HS-5 (cell line): ENCODE measurements around the gene ADAMTS7.
"Not testable (repeated sequence)": the region's sequence is repeated elsewhere in the genome, so short reads cannot be mapped to it uniquely, and the experiment has no call there.

ENCODE experiments used
- DNase-seq: peaks from one replicate; pipeline ENCODE4 v3.0.0-alpha.2; 2012; ENCODE audit warnings: low read depth

ADAMTS7 gene

DNA sequence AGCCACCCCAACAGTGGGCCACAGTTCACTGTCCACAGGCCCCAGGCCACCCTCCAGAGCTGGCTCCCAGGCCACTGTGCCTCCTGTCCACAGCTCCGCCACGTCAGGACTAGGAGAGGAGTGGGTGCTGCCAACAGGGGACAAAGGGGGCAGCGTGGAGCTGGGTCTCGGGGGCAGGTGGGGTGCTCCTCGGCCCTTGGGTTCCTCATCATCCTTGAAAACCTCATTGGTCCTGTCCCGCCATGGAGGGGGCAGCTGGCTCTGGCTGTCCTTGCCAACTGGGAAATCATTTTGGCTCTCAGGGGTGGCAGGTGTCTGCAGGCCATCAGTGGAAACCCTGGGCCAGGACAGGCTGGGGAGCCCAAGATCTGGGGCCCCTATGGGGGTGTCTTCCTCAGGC is 45.2 kb downstream of the ADAMTS7 start:
- no peak for DNase-seq

- DNase-seq: not testable (repeated sequence)
These were observed 46.0 kb downstream of the ADAMTS7 start for GRCh38 chr15:78765154-78765860.

- not testable (repeated sequence) for DNase-seq
These were observed 46.7 kb downstream of the ADAMTS7 start for GRCh38 chr15:78764340-78765153.

DNA sequence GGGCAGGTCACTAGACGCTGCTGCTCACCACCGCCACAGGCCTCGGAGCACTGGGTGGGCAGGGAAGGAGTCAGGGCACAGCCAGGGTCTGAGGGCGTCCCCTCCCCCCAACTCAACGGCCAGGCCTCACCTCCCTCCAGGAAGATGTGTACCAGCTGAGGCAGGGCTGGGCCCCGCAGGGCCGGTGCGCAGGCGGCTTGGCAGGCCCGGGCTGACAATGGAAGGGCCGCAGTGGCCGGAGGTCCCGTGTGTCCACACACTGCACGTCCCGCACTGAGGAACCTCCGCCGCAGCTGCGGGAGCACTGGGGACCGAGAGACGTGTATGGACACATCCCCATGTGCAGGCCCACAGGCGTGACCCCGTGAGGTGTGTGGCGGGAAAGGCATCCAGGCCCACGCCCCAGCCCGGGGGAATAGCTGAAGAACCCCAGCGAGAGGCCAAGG is 47.4 kb downstream of the ADAMTS7 start:
- DNase-seq: no peak

- no peak for DNase-seq
These were observed 48.1 kb downstream of the ADAMTS7 start for GRCh38 chr15:78762985-78763795.

DNA sequence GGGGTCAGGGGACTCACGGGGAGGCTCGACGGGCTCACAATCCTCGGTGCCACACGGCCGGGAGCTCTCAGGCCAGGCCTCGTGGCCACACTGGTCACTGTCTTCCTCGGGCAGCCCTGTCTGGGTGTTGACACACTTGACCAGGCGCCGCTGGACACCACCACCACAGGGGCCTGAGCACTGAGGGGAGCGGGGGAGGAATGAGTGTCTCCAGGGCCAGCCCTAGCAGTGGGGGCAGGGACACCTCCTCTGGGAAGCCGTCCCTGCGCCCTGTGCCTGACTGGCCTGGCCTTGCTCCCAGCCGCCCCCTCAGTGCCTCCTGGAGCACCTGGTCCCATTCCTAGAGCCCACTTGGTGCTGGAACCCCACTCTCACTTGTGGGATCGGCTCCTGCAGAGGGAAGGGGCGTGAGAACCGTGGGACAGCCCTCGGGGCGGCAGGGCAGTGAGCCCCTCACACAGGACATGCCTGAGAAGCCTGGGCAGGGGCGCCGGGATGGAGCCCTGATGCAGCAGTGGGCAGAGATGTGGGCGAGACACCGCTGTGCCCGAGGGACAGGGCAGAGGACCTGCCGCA is 48.8 kb downstream of the ADAMTS7 start:
- not testable (repeated sequence) for DNase-seq

- no peak for DNase-seq
These were observed 49.3 kb downstream of the ADAMTS7 start for GRCh38 chr15:78761891-78762385.

DNA sequence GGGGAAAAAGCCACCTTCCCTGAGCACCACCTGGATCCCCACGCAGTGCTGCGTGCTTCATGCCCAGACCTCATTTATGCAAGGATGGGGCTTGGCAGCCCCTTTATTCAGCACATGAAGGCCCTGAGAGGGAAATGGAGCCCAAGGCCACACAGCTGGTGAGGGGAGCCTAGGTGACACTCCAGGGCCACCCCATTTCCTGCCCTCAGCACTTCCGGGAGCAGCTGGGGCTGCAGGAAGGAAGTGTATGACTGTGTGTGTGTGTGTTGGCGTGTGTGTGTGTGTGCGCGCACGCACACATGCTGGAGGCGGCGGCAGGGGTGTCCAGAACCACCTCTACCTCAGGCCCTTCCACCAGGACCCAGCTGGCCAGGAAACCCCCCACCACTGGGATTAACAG is 49.8 kb downstream of the ADAMTS7 start:
- not testable (repeated sequence) for DNase-seq

DNA sequence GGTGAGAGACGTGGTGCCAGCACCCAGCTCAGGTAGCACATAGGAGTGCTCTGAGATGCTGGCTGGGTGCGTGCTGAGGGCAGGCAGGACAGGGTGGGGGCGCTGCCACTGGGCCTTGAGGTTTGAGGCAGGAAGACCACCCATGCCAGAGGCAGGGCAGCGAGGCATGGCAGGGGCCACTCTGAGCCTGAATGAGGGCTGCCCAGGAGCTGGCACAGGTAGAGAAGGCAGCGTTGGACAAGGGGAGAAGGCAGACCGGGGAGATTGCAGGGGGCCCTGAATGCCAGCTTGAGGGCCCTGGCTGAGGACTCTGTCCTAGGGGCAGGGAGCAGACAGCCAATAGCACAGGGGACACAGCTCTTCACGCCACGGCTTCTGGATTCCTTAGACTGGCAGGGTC is 50.2 kb downstream of the ADAMTS7 start:
- no peak for DNase-seq

GRCh38 chr15:78760091-78760882 is 51.0 kb downstream of the ADAMTS7 start:
- DNase-seq: not testable (repeated sequence)

- not testable (repeated sequence) for DNase-seq
These were observed 51.8 kb downstream of the ADAMTS7 start for GRCh38 chr15:78759361-78759998.

DNA sequence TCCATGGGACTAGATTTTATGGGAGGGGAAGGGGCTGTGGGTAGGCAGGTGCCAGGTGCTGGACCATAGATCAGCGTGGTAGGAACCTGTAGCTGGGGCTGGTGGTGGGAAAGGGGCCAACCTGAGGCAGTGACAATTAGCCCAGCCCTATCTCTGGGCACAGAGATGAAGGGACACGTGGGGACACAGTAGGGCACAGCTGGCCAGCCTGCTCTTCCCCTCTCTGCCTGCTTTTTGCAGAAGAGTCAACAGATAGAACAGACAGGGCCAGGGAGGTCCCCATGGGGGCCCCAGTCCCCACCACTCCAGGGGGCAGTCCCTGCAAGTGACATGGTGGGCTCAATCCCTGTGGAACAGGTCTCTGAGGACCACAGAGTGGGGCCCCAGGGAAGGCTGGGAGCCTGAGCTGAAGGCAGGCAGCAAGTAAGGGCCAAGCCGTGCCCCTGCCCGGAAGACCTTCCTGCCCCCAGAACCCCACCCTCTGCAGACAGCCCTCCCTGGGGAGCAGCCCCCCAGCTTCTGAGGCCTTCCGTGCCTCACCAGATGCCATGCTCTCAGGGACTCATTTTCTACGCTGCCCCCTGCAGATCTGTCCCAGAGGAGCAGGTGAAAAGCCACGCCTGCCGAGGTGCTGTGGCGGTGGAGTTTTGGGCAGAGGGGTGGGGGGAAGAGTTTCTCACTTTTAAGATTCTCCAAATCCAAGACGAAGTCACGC is 52.6 kb downstream of the ADAMTS7 start:
- not testable (repeated sequence) for DNase-seq

GRCh38 chr15:78758084-78758483 is 53.2 kb downstream of the ADAMTS7 start:
- DNase-seq: not testable (repeated sequence)

DNA sequence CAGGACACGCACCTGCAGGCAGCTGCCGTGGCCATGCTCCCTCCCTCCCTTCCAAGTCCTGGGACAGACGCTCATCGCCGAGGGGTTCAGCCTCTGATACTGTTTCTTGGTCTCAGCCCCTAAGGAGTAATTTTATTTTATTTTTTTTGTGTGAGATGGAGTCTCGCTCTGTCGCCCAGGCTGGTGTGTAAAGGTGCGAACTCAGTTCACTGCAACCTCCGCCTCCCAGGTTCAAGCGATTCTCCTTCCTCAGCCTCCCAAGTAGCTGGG is 53.7 kb downstream of the ADAMTS7 start:
- no peak for DNase-seq

GRCh38 chr15:78756781-78757635 is 54.3 kb downstream of the ADAMTS7 start:
- DNase-seq: peak; percentile 47

GRCh38 chr15:78755900-78756591 is 55.2 kb downstream of the ADAMTS7 start:
- DNase-seq: not testable (repeated sequence)

DNA sequence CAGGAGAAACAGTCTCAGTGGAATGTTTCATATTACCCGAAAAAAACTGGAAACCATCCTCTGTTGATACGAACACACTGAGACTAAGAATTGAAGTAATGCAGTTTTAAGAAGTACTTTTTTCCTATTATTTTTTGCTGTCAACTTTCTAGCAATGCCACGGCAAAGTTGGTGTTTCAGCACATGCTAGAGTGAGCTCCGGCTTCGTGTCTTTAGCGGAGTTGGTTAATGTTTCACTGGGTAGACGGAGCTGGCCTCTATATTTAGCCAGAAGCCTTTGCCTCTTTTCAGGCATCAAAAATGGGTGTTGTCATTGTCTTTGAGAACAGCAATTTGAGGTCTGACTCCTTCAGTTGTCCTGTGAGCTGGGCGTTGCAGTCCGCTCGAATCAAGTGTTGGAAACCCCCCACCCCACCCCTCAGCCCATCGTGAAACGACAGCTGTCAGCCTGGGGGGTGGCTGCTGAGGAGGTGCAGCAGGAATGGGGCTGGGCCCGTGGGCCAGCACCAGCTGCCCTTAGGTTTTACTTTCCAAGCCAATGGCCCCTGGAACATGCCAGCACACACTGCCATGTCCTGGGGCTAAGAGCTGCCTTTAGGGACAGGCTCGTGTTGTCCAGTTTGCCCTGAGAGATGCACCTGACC is 56.5 kb downstream of the ADAMTS7 start:
- not testable (repeated sequence) for DNase-seq
